Endothelial cell of umbilical vein (primary cell): ENCODE measurements around the gene ZEB1.

Experiments used
- CTCF ChIP-seq, 2 donors: IDR thresholded peaks; 1 replicate in 1 of 2; 2 replicates in 1 of 2; pipeline ENCODE4 v1.5.1; 2011; ENCODE audit warnings: low read length in 2 of 2, mild to moderate bottlenecking in 2 of 2, moderate library complexity in 2 of 2, control low read depth in 1 of 2, inconsistent platforms in 1 of 2, low read depth in 1 of 2; ENCODE audit not compliant: insufficient read depth in 1 of 2; ENCODE audit errors: extremely low read depth in 1 of 2
- GATA2 ChIP-seq: IDR thresholded peaks from 2 replicates; pipeline ENCODE4 v1.7.0; 2011; ENCODE audit warnings: low read depth, mild to moderate bottlenecking, moderate library complexity, mixed read lengths, low read length; ENCODE audit not compliant: insufficient read length, insufficient read depth
- MAX ChIP-seq: IDR thresholded peaks from 2 replicates; pipeline ENCODE4 v1.6.1; 2011; ENCODE audit not compliant: insufficient read depth, insufficient read length
- POLR2A ChIP-seq: IDR thresholded peaks from 2 replicates; pipeline ENCODE4 v1.6.1; 2012; ENCODE audit warnings: low read depth, mild to moderate bottlenecking, control low read depth, low read length

DNA sequence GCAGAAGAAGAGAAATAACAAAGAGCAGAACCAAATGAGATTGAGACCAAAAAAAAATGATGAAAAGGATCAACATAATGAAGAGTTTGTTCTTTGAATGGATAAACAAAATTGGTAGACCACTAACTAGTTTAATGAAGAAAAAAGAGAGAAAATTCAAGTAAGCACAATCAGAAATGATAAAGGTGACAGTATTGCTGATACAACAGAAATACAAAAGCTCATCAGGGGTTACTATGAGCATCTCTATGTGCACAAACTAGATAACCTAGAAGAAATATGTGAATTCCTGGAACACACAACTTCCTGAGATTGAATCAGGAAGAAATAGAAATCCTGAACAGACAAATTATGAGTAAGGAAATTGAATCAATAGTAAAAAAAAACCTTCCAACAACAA lies 157.1 kb downstream of the ZEB1 start:
- TF ChIP-seq CTCF (IDR thresholded peaks at IDR 0.05; ENCODE audit: extremely low read depth in 1 of 2, insufficient read depth in 1 of 2, low read depth in 1 of 2, low read length in 2 of 2) (no peak), GATA2 (no peak), MAX (no peak), POLR2A (no peak)
